Suppressor macrophage treated with lipopolysaccharide for 4 hours (primary cell): Measurements from ENCODE around the gene RNF223.

Experiments used
- DNase-seq: peaks from one replicate; pipeline ENCODE4 v3.0.0-alpha.2; 2020

RNF223 gene

DNA sequence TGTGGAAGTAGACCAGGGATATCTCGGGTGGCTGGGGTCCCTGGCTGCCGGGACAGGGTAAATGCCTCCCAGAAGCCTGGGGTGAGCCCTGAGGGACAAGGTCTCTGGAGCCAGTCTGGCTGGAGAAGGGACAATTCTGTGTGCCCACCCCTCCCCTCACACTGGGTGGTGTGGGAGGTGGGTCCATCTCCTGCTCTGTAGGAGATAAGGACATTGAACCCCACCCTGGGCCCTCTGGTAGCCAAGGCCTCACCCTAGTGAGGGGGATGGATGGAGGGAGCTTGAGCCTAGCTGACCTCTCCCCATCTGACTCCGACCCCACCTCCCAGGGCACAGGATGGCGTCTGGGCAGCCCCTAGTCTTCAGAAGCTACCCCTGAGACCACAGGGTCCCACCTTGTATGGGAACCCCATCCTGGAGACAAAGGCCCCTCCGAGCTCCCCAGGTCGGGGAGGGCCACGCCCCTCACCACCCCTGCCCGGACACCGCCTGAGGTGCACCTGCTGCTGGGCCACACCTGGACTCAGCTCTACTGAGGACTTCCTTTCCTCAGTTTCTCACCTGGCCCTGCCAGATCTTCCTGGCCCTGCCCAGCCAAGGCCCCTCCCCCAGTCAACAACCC lies 49.8 kb downstream of the RNF223 start:
- no peak for DNase-seq

DNA sequence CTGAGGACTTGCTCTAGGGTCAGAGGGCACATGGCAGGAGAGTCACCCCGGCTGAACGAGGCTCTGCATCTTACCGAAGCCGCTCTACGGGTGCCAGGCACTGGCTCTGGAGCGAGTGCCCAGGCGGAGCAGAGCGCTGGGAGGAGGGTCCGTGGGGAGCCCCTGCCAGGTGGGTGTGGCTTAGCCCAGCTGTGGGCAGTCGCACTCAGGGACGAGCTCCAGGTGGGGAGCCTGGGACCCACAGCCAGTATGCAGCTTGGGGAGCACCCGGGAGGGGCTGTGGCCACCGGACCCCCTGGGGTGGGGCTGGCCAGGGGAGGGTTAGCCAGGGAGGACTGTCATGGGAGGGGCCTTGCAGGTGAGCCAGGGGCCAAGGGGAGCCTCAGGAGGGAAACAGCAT lies 50.4 kb downstream of the RNF223 start:
- DNase-seq: no peak

DNA sequence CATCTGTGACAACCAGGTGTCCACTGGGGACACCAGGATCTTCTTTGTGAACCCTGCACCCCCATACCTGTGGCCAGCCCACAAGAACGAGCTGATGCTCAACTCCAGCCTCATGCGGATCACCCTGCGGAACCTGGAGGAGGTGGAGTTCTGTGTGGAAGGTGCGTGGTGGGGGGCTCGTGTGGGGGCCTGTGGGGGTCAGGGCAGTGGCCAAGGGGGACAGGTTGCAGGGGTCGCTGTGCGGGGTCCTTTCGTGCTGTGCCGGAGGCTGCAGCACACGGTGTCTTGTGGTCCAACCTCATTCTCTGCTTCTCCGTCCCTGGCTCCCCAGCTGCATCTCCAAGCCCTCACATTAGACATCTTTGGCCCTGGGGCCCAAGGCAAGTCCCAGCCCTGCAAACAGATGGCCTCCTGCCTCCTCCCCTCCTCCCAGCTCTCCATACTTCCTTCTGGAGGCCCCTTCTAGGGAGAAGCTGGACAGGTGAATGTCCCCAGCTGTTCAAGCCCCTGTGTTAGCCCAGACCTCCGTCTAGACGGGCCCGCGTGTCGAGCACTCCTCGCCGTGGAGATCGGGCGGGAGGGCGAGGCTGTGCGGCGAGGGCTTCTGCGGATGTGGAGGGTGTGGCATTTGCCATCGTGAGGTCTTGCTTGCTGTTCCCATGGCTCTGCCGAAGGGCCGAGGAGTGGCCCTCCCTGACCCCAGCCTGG lies 51.6 kb downstream of the RNF223 start:
- no peak for DNase-seq

GRCh38 chr1:1021920-1022259 lies 52.2 kb downstream of the RNF223 start:
- DNase-seq: no peak

- DNase-seq: peak; percentile 86
These were observed 52.8 kb downstream of the RNF223 start for GRCh38 chr1:1021010-1021919.
